GM19463 (cell line): ENCODE data around the gene SEC24B.
"Not testable (repeated sequence)": the region's sequence is repeated elsewhere in the genome, so short reads cannot be mapped to it uniquely, and the experiment has no call there.

ENCODE experiments used
- ATAC-seq: cut with Tn5 transposase; IDR thresholded peaks from one replicate; pipeline ENCODE4 v1.9.1; 2021; ENCODE audit warnings: mild to moderate bottlenecking, moderate library complexity; ENCODE audit not compliant: unreplicated experiment

The SEC24B gene

DNA sequence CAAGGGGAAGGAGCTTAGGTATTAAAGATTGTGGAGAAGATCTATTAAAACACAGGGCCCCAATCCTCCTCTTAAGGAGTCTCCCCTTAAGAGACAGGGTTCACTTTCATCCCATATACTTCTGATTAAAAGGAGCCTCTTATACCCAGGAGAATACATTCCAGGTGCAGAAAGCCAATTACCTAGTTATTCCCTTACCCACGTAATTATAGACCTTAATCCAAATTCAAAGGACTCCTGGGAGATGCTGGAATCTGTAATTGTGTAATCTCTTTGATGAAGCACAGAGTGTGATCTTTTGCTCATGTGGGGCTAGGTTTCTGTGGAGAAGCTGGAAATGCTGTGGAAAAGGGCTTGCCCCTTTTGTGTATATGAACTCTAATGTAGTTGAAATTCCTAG is 1.4 kb upstream of the SEC24B start:
- no peak for ATAC-seq

DNA sequence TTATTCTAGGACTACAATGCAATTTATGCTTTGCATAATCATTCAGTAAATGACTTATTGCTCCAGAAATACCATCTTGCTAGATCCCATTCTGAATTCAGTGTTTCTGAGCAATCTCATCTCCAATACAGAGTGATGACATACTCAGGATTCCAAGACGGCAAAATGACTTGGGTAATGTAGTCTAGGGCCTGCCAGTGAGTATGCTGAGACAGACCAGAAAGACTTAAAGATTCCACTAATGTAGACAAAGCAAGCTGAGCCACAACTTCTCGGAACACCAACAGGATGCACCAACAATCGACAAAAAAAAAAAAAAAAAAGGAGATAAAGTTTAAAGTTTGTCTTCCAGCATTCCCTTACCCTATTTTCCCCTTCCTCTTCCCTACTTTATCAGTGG is 919 bp upstream of the SEC24B start:
- no peak for ATAC-seq

DNA sequence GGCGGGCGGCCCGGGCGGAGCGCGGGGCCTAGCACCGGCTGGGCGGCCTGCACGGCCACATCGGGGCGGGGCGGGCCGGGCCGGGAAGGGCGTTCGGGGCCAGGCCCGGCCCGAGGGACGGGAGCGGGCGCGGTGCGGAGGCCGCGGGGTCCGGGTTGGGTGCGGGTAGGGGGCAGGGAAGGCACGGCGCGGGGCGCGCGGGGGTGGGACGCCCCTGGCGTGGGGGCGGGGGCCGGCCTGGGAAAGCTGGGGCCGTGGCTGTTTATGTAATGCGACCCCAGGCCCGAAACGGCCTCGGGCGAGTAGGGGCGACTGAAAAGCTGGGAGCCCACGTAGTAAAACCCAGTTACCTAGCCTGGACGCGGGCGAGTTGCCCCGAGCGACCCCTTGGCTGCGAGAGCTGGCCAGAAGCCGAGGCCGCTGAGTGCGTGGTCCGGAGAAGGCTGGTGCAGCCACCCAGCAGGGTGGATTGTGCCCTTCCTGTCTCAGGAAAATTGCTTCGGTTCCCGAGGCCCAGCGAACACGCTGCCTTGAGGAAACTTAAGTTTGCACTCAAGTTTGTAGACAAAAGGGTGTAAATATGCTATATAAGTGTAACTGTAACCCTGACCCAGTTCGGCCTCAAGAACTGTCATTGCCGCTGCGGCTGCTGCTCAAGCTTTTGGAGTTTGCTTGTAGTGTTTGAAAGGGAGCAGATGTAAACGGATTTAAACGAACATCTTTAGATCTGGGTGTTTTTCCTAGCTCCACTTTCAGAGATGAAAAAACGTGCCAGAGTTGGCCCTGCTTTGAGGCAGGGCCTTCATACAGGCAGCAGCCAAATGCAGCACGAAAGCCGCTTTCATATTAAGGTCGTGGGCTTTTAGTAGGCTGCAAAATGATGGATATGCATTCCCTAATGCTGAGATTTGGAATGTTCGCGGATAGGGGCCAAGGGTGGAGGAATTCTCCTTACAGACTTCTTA is 674 bp downstream of the SEC24B start:
- peak; percentile 38 for ATAC-seq

DNA sequence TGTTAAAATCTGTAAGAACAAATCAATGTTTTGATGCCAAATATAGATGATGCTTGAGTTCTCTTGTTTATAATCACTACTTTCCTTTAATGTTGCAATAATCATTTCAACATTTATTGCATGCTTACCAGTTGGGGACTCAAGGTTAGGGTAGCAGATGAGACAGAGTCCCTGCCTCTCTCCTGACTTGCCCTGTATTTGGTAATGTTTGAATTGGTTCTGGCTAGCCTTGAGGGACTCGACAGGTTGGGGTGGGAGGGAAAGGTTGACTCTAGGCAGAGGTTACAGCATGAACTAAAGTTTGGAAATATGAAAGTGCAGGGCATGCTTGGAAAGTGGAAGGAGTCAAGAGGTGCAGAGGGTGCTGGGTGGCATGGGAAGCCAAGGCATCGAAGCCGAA is 2.0 kb downstream of the SEC24B start:
- no peak for ATAC-seq

DNA sequence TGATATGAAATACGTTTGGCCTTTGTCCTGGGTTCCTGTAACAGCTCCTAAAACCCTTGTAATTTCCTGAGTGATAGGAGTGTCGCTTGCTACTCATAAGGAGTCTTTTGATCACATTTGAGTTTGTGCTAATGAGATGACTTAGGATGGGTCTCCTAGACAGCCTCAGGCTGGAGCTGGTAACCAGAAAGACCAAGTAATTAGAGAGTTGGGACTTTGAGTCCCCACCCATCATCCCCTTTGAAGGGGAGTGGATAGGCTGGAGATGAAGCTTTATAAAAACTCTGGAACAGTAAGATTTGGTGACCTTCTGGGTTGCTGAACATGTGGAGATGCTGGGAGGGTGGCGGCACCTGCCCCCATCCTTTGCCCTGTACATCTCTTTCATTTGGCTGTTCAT is 2.9 kb downstream of the SEC24B start:
- ATAC-seq = no peak

DNA sequence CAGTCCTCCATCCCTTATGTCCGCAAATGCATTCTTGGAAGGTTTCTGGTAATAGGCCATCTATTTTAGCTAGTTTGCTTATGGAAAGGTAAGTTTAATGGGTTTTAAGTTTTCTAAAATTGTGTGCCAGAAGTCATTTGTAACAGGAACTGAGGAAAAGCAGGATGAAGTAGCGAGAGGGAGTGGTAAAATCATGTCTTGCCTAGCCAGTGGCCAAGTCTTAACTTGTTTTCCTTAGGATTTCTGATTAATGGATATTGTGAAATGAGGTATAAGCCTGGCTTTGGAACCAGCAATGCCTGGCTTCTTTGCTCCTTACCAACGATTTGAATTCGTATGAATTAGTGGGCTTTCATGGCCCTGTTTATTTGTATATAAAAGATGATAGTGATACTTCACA is 7.3 kb downstream of the SEC24B start:
- ATAC-seq = no peak

DNA sequence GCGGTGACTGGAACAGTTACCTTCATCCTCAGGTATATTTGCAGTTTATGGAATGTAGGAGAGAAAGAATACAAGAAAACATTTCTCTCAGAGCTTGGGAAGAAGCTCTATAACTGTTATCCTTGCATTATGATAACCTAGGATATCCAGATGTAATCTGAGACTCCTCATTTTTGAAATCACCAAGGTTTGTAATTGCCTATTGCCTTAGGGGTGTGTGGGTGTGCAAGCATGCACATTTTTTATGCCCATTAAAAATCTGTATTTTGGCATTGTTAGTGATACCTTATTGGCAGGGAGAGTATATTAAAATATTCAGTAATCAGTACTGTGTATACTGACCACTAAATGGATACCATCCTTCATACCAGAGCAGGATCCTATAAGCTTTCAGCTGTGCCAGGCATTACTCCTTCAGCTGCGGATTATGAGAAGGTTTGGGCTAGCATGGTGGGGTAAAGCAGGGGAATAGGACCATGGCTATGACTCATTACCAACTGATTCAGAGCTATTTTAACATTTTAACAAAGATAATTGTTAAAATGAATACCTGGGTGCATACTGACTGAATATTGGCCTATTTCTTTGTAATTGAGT is 8.3 kb downstream of the SEC24B start:
- no peak for ATAC-seq

DNA sequence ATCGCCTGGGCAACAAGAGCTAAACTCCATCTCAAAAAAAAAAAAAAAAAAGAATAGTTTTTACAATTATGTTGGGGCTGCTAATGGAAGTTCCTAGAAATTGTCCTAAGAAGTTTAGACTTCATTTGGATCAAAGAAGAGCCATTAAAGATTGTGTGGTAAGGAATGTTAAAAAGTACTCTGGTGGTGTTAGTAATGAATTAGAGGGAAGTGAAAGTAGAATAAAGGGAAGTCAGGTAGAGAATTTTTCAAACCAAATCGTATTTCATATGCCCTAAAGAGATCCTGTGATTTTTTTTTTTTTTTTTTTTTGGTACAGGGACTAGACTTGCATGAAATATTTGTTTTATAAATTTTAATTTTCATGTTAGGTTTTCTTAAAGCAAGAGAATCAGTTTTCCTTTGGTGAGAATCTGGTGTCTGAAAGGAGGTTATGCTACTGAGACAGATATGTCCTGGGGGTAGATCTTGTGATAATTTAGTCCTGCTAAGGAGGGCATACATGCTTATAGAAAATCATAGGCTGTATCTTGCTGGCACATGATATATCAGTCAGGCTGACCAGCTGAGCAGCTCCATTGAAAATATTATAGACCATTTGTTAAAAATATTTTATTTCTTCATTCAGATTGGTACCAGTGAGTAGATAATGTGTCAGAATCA is 10.7 kb downstream of the SEC24B start:
- ATAC-seq = peak; percentile 64

DNA sequence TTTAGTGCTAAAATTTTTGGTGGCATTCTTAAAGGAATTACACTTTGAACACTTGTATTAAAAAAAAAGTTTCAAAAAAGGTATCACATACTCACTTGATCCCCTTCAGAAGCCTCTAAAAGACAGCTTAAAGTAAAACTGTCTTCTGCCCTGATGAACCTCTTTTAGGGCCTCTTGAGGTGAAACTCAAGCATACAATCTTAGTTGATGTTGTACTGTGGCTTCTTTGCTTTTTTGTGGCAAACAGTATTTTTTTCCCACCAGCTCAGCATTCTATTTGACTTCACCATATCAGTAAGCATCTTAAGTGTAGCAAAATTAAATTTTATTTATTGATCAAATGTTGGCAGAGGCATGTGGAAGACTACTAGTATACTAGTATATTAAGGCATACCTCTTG is 13.7 kb downstream of the SEC24B start:
- ATAC-seq = no peak

DNA sequence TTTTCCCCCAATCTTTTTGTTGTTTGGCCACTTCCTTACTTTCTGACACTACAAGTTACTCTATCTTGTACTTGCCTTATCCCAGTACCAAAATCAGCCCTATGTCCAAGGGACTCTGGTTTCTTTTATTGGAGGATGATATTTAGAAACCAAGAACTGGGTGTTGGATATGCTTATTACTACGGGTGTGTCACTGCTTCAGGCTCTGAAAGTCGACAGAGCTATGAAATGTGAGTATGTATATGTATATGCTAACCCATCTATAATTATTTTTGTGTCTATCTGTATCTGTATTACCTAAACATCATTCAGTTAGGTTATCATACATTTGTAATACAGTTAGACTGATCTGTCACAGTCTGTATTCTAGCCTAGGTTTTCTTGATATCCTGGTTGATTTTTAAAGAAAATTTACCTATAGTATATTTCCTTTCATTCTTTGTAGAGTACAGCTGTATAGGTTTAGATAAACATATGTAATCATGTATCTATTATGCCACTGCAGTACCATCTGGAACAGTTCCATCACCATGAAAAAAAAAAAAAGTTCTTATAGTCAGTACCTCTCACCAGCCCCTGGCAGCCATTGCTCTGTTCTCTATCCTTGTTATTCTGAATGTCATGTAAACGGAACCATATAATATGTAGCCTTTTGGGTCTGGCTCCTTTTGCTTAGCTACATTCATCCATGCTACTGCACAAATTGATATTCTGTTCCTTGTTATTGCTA is 18.1 kb downstream of the SEC24B start:
- ATAC-seq = no peak

DNA sequence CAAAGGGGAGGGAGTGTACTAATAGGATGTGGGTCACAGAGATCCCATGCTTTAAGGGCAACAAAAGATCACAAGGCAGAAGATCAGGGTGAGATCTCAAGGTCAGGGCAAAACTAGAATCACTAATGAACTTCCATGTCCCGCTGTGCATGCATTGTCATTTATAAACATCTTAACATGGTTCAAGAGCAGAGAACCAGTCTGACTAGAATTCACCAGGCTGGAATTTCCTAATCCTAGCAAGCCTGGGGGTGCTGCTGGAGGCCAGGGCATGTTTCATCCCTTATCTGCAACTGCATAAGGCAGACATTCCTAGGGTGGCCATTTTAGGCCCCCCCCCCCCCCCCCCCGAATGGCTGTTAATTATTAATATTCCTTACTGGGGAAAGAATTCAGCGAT is 19.5 kb downstream of the SEC24B start:
- not testable (repeated sequence) for ATAC-seq

DNA sequence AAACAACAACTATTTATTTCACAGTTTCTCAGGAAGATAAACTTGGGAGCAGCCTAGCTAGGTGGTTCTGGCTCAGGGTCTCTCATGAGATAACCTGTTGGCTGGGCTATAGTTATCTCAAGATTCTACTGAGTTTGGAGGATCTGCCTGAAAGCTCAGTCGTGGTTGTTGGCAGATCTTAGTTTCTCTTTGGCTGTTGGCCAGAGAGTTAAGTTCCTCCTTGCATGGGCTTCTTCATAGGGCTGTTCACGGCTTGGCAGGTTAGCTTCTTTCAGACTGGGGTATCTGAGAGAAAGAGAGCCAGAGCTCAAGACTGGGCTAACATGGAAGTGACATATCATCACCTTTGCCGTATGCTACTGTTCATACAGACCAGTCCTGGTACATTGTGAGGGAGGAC is 28.7 kb downstream of the SEC24B start:
- ATAC-seq = no peak

DNA sequence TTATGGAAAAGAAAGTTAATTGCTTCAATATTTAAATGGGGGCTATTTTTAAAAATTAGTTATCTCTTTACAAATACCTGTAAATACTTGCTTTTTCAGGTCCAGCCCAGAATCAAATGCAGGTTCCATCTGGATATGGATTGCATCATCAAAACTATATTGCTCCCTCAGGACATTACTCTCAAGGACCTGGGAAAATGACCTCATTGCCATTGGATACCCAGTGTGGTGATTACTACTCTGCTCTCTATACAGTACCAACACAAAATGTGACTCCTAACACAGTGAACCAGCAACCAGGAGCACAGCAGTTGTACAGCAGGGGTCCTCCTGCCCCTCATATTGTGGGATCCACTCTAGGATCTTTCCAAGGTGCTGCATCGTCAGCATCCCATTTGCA is 29.2 kb downstream of the SEC24B start:
- ATAC-seq = no peak

DNA sequence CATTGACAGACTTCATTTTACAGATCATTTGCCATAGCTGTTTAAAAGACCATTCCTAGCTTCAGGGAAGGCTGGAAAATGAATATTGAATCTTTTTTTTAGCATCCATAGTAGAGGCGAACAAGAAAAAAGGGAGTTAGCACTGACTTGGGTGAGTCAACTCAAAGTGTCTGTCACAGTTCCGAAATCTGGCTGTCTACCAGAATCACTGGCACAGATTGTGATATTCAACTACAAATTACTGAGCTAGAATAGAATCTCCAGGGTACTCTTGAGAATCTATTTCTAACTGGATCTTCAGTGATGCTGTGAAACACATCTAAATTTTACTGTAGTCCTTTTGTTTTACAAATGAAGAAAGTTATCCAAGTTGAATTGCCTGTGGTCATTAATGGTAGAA is 31.5 kb downstream of the SEC24B start:
- ATAC-seq = no peak

DNA sequence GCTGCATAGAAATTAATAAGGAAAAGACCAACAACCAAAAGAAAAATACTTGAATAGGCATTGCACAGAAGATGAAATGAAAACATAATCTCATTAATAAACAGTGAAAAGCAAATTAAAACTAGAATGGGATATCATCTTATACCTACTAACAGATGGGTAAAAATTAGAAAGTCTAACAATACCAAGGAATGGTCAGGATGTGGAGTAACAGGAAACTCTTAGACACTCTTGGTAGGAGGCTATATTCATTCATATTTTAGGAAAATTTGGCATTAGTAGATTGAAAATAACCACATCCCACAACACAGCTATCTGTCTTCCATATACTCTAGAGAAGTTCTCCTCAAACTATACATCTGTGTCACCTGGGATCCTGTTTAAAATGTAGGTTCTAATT is 36.3 kb downstream of the SEC24B start:
- ATAC-seq = no peak

DNA sequence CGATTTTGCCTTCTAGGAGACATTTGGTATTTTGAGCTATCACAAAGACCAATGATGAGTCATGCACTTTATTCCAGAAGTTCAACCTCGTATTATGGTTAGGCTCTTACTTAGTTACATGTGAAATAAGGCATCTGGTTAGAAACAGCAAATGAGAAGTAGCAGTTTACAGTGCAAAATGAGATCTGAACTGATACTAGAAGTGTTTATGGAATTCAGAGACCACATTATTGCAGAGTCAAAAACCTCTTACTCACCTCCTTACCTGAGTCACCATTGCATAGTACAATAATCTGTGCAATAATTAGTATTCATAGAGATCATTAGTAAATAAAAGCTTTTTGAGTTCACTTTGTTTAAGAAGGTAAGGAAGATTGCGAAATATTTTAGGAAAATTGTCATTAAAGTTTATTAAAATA is 38.7 kb downstream of the SEC24B start:
- ATAC-seq = peak; percentile 40

DNA sequence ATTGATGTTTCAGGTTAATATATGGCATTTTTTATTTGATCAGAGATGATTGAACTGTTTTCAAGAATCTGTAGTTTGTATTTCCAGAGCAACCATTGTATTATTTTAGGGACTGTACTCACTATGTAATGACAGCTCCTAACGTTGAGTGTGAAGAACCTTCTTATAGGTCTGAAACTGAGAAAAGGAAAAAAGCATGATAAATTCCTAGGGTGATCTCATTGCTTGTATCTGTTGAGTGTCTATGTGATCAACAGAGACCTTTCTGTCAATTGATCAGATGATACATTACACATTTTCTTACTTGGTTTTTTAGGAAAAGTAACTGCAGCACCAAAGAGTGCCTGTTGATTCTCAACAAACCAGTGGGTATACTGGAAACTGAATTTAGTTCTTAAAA is 40.2 kb downstream of the SEC24B start:
- no peak for ATAC-seq

DNA sequence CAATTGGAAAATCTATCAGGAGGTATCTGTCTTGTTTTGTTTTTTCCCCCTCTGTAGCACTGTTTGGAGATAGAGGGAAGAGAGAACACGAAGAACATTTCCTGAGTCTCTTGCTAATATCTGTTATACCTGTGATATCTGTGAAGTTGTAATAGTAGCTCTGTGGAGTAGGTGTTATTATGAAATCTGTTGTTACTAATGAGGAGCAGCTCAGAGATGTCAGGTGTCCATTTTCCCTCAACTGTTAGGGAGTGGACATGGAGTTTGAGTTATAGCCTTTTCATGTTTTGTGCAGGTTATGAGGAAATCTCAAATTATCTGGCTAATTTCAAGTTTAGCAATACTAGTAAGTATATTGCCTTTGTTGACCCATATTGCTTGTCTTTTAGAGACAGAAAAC is 52.4 kb downstream of the SEC24B start:
- no peak for ATAC-seq

DNA sequence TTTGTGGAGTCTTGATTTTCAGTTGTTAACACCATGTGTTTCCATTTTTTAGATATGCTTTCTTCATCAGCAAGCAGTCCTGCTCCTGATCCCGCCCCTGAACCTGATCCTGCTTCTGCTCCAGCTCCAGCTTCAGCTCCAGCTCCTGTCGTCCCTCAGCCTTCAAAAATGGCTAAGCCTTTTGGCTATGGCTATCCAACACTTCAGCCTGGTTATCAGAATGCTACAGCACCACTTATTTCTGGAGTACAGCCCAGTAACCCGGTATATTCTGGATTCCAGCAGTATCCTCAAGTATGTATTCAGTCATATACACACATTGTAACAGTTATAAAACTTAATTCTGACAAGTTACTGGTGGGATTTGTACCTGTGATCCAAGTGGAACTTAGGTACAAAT is 60.9 kb downstream of the SEC24B start:
- ATAC-seq = no peak

DNA sequence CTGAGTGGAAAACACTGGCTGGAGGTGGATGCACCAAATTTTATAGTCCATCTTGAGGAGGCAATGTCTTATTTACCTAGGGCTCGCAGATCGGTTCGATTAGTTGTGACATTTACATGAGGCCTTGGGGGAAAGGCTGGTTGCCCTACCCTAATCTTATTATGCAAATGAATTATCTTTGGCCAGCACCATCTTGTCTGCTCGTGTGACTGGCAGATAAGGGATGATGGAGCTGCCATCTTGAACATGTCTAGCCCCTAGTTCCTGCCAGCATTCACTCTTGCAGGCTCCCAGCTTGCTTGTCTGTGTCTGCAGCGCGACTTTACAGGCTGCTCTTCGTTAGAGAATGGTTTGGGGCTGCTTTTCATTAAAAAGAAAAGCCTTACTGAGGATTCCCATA is 61.9 kb downstream of the SEC24B start:
- no peak for ATAC-seq

DNA sequence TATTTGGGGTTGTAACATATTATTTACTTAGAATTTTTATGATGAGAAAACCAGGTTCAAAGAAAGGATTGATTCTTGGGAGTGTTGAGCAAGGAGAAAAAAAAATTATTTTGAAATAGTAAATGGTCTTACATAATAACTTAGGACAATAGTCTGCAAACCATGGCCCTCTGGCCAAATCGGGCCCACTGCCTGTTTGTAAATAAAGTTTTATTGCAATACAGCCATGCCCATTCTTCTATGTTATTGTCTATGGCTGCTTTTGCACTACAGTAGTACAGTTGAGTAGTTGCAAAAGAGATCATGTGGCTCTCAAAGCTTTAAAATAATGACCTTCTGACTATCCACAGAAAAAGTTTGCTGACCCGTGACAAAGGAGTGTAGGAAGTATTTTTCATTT is 63.3 kb downstream of the SEC24B start:
- no peak for ATAC-seq
